Measurements from ENCODE around the gene OR13J1.
A peak's percentile ranks its signal among the peaks of the same experiment; 100 is the strongest.

The OR13J1 gene

GRCh38 chr9:35832814-35833213 is 37.4 kb downstream of the OR13J1 start:
- no peak for DNase-seq (ENCODE audit: low read depth in 2 of 2)

GRCh38 chr9:35831040-35831439 is 39.2 kb downstream of the OR13J1 start:
- no peak for DNase-seq (ENCODE audit: low read depth in 2 of 2)

- no peak for DNase-seq (ENCODE audit: low read depth in 2 of 2)
Observed at GRCh38 chr9:35829764-35830096, 40.5 kb downstream of the OR13J1 start.

- peak; percentile 92 to 93 for DNase-seq (ENCODE audit: low read depth in 2 of 2)
Observed at GRCh38 chr9:35829084-35829763, 41.0 kb downstream of the OR13J1 start, which contains the start of gene TMEM8B. TMEM8B (plus strand) TSS chr9:35829228; CDS start chr9:35829448, 220 bp downstream.

- DNase-seq (ENCODE audit: low read depth in 2 of 2) = no peak
Observed at GRCh38 chr9:35828716-35829083, 41.5 kb downstream of the OR13J1 start, which contains the start of gene FAM221B. FAM221B (minus strand) TSS chr9:35828732; CDS start chr9:35826161, 2,571 bp downstream.

- DNase-seq (ENCODE audit: low read depth in 2 of 2) = no peak
Observed at GRCh38 chr9:35827486-35827885, 42.7 kb downstream of the OR13J1 start.

GRCh38 chr9:35826071-35826701 is 44.0 kb downstream of the OR13J1 start:
- no peak for DNase-seq (ENCODE audit: low read depth in 2 of 2)

- no peak for DNase-seq (ENCODE audit: low read depth in 2 of 2)
Observed at GRCh38 chr9:35822926-35823325, 47.3 kb downstream of the OR13J1 start.

- no peak for DNase-seq (ENCODE audit: low read depth in 2 of 2)
Observed at GRCh38 chr9:35820076-35820475, 50.1 kb downstream of the OR13J1 start.

Data from activated CD8-positive, alpha-beta memory T cell treated with anti-CD3 and anti-CD28 coated beads for 4 hours (primary cell).